OCI-LY1 (cell line): ENCODE measurements around the gene PNMA1.

Experiments used
- H2AFZ ChIP-seq: fragments of 200-600 bp; sonication (generic), shearing (Covaris generic); 2 replicates; pipeline ENCODE4 v1.6.0; 2014; ENCODE audit warnings: antibody characterized with exemption, mild to moderate bottlenecking, low read length
- H3F3A ChIP-seq: fragments of 200-600 bp; sonication (generic), shearing (Covaris generic); 2 replicates; pipeline ENCODE4 v1.6.0; 2014; ENCODE audit warnings: mild to moderate bottlenecking, antibody characterized with exemption, low read length, moderate library complexity; ENCODE audit not compliant: insufficient read depth
- H3K27ac ChIP-seq: fragments of 200-600 bp; sonication (generic); 2 replicates; pipeline ENCODE4 v1.5.1; 2014; ENCODE audit warnings: low read length, mixed run types, mild to moderate bottlenecking, low read depth; ENCODE audit not compliant: poor library complexity, severe bottlenecking
- H3K27me3 ChIP-seq: fragments of 200-600 bp; sonication (generic); 2 replicates; pipeline ENCODE4 v1.6.0; 2014; ENCODE audit warnings: antibody characterized with exemption, mild to moderate bottlenecking, low read length, moderate library complexity; ENCODE audit not compliant: insufficient read depth
- H3K36me3 ChIP-seq: fragments of 200-600 bp; sonication (generic); 2 replicates; pipeline ENCODE4 v1.6.1; 2014; ENCODE audit warnings: mild to moderate bottlenecking, antibody characterized with exemption, low read length, moderate library complexity, mixed read lengths; ENCODE audit not compliant: insufficient read depth
- H3K4me1 ChIP-seq: fragments of 200-600 bp; sonication (generic); 2 replicates; pipeline ENCODE4 v1.5.1; 2014; ENCODE audit warnings: mild to moderate bottlenecking, low read length, moderate library complexity; ENCODE audit not compliant: insufficient read depth, severe bottlenecking
- H3K4me2 ChIP-seq: fragments of 200-600 bp; sonication (generic), shearing (Covaris generic); 2 replicates; pipeline ENCODE4 v1.6.1; 2014; ENCODE audit warnings: low read length
- H3K4me3 ChIP-seq: fragments of 200-600 bp; sonication (generic); 2 replicates; pipeline ENCODE4 v1.5.1; 2014; ENCODE audit warnings: low read length, low read depth, mild to moderate bottlenecking, mixed read lengths; ENCODE audit not compliant: poor library complexity, severe bottlenecking
- H3K79me2 ChIP-seq: fragments of 200-600 bp; shearing (Covaris generic); 2 replicates; pipeline ENCODE4 v1.6.1; 2016; ENCODE audit warnings: mixed run types, low read length, mixed read lengths; ENCODE audit not compliant: insufficient read depth
- H3K9ac ChIP-seq: fragments of 200-600 bp; sonication (generic), shearing (Covaris generic); 2 replicates; pipeline ENCODE4 v1.6.1; 2014; ENCODE audit warnings: mild to moderate bottlenecking, low read length, mixed read lengths
- H3K9me2 ChIP-seq: fragments of 200-600 bp; sonication (generic), shearing (Covaris generic); 2 replicates; pipeline ENCODE4 v1.6.1; 2014; ENCODE audit warnings: low read depth, mild to moderate bottlenecking, low read length, mixed read lengths
- H3K9me3 ChIP-seq: fragments of 200-600 bp; shearing (Covaris generic); 2 replicates; pipeline ENCODE4 v1.6.1; 2014; ENCODE audit warnings: low read length, mixed read lengths
- H4K20me1 ChIP-seq: fragments of 200-600 bp; sonication (generic), shearing (Covaris generic); 2 replicates; pipeline ENCODE4 v1.6.0; 2016; ENCODE audit warnings: mild to moderate bottlenecking, low read length; ENCODE audit not compliant: insufficient read depth
- EZH2 ChIP-seq: fragments of 200-600 bp; sonication (generic), shearing (Covaris generic); IDR thresholded peaks from 2 replicates; pipeline ENCODE4 v1.8.0; 2017; ENCODE audit warnings: borderline replicate concordance, mixed run types, mild to moderate bottlenecking, antibody characterized with exemption, low read length, moderate library complexity, mixed read lengths
- TF ChIP-seq, protein P1 (sequence below): fragments of 200-600 bp; sonication (generic), shearing (Covaris generic); IDR thresholded peaks from 2 replicates; pipeline ENCODE4 v1.5.1; 2017; ENCODE audit warnings: mild to moderate bottlenecking, antibody characterized with exemption, low read length, moderate library complexity, mixed read lengths

The PNMA1 gene

DNA sequence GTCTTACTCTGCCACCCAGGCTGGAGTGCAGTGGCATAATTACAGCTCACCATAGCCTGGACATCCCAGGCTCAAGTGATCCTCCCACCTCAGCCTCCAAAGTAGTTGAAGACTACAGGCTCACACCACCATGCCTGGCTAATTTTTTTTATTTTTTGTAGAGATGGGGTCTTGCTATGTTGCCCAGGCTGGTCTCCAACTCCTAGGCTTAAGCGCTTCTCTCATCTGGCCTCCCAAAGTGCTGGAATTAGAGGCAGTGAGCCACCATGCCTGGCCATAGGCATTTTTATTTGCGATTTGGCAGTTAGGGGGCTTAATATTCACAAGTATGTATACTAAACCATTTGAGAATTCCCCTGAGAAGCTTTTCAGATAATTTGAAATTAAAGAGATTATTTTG, 19.1 kb downstream of the PNMA1 start:
- H3K9me3 ChIP-seq = no peaks in the 10 kb centered on the region
- TF ChIP-seq, protein P1, sequence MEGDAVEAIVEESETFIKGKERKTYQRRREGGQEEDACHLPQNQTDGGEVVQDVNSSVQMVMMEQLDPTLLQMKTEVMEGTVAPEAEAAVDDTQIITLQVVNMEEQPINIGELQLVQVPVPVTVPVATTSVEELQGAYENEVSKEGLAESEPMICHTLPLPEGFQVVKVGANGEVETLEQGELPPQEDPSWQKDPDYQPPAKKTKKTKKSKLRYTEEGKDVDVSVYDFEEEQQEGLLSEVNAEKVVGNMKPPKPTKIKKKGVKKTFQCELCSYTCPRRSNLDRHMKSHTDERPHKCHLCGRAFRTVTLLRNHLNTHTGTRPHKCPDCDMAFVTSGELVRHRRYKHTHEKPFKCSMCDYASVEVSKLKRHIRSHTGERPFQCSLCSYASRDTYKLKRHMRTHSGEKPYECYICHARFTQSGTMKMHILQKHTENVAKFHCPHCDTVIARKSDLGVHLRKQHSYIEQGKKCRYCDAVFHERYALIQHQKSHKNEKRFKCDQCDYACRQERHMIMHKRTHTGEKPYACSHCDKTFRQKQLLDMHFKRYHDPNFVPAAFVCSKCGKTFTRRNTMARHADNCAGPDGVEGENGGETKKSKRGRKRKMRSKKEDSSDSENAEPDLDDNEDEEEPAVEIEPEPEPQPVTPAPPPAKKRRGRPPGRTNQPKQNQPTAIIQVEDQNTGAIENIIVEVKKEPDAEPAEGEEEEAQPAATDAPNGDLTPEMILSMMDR = no peak
- TF ChIP-seq EZH2 = no peak
- H3K9me2 ChIP-seq = no peaks in the 10 kb centered on the region
- no peak overlapping the region for H3K4me2 ChIP-seq
- no peaks in the 10 kb centered on the region for H3F3A ChIP-seq
- H2AFZ ChIP-seq = no peak overlapping the region
- no peaks in the 10 kb centered on the region for H4K20me1 ChIP-seq
- no peak overlapping the region for H3K4me3 ChIP-seq
- no peak overlapping the region for H3K9ac ChIP-seq
- no peaks in the 10 kb centered on the region for H3K4me1 ChIP-seq
- H3K36me3 ChIP-seq = no peaks in the 10 kb centered on the region; the same call in 1 of the 2 replicates
- no peaks in the 10 kb centered on the region for H3K27me3 ChIP-seq
- no peaks in the 10 kb centered on the region for H3K79me2 ChIP-seq
- H3K27ac ChIP-seq = no peak overlapping the region

DNA sequence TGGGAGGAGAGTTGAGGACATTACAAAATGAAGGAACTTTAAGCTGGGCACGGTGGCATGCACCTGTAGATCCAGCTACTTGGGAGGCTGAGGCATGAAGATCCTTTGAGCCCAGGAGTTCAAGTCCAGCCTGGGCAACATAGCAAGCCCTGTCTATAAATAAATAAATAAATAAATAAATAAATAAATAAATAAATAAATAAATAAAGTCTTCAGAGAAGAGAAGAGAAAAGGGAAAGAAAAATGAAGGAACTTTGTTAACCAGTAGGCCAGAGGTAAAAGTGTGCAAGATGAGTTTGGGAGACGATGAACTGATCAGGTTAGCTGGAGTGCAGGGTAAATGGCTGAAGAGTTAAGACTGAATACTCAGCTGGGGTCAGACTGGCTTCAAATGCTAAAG, 20.1 kb downstream of the PNMA1 start:
- Histone ChIP-seq H3K27ac (no peak overlapping the region), H3K9me3 (no peaks in the 10 kb centered on the region), H3K4me1 (no peaks in the 10 kb centered on the region), H3K79me2 (no peaks in the 10 kb centered on the region), H3K36me3 (no peaks in the 10 kb centered on the region; the same call in 1 of the 2 replicates), H3K27me3 (no peaks in the 10 kb centered on the region), H3K4me2 (no peak overlapping the region), H3K9ac (no peak overlapping the region), H3K4me3 (no peak overlapping the region), H2AFZ (no peak overlapping the region), H3F3A (no peaks in the 10 kb centered on the region), H3K9me2 (no peaks in the 10 kb centered on the region), H4K20me1 (no peaks in the 10 kb centered on the region)
- TF ChIP-seq, protein P1 = no peak
- TF ChIP-seq EZH2 = no peak

DNA sequence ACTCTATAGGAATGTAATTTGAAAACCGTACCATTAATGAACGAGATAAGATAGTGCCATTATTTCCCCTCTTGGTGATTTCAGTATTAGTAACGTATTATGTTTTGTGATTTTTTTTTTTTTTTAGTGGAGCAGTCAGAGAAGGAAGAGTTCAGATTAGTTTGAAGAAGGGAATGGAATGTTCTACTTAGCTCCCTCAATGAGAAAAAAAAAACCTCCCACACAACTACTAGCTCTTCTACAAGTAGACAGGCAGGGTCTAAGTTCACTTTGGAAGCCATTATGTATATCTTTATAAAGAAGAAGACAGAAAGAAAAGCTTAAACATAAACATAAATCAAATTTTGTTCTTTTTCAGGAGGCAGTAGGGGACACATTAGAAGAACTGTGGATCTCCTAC, 27.3 kb downstream of the PNMA1 start:
- no peak overlapping the region for H3K27ac ChIP-seq
- no peak overlapping the region for H3K4me2 ChIP-seq
- H2AFZ ChIP-seq = no peak overlapping the region
- no peaks in the 10 kb centered on the region for H3K79me2 ChIP-seq
- H3K27me3 ChIP-seq = no peaks in the 10 kb centered on the region
- H3K9me2 ChIP-seq = no peaks in the 10 kb centered on the region
- H3K36me3 ChIP-seq = no peaks in the 10 kb centered on the region; the same call in 1 of the 2 replicates
- no peaks in the 10 kb centered on the region for H3K4me1 ChIP-seq
- no peak for TF ChIP-seq EZH2
- TF ChIP-seq, protein P1 = no peak
- H3K9ac ChIP-seq = no peak overlapping the region
- H3K4me3 ChIP-seq = no peak overlapping the region
- no peaks in the 10 kb centered on the region for H3F3A ChIP-seq
- no peaks in the 10 kb centered on the region for H3K9me3 ChIP-seq
- no peaks in the 10 kb centered on the region for H4K20me1 ChIP-seq
